HL-60 (cell line): Measurements from ENCODE around the gene FCHSD2.

ENCODE experiments used
- DNase-seq, 2 experiments: peaks; one replicate each; pipeline ENCODE4 v3.0.0-alpha.2; 2010 to 2020; ENCODE audit warnings: low read depth in 1 of 2, low spot score in 1 of 2
- H3K27ac ChIP-seq: fragments of 250-450 bp; sonication (Bioruptor Pico); replicated peaks from 2 replicates; pipeline ENCODE4 v1.5.1; 2020; ENCODE audit warnings: mild to moderate bottlenecking, moderate library complexity
- H3K27me3 ChIP-seq: fragments of 250-450 bp; sonication (Bioruptor Pico); 2 replicates; pipeline ENCODE4 v1.5.1; 2021; ENCODE audit warnings: mild to moderate bottlenecking, moderate library complexity; ENCODE audit not compliant: insufficient read depth, poor library complexity, severe bottlenecking
- H3K4me3 ChIP-seq: replicated peaks from 2 replicates; pipeline ENCODE4 v1.5.1; 2011; ENCODE audit warnings: mild to moderate bottlenecking, control low read depth, low read length; ENCODE audit not compliant: insufficient read depth
- CTCF ChIP-seq: IDR thresholded peaks from one replicate; pipeline ENCODE4 v1.5.1; 2011; ENCODE audit warnings: low read length, control low read depth, inconsistent platforms; ENCODE audit not compliant: insufficient read depth
- GABPA ChIP-seq: IDR thresholded peaks from 2 replicates; pipeline ENCODE4 v1.6.1; 2012; ENCODE audit warnings: low read depth
- POLR2AphosphoS5 ChIP-seq: IDR thresholded peaks from 2 replicates; pipeline ENCODE4 v1.6.1; 2012; ENCODE audit warnings: low read depth
- REST ChIP-seq: IDR thresholded peaks from 2 replicates; pipeline ENCODE4 v1.6.1; 2012; ENCODE audit warnings: low read depth; ENCODE audit not compliant: insufficient replicate concordance
- SPI1 ChIP-seq: IDR thresholded peaks from 2 replicates; pipeline ENCODE4 v1.6.1; 2012; ENCODE audit warnings: low read depth, mild to moderate bottlenecking, borderline replicate concordance

FCHSD2 gene

GRCh38 chr11:72904016-72904415 lies 238.1 kb downstream of the FCHSD2 start:
- no peak for DNase-seq
- Histone ChIP-seq H3K27me3 (no peaks in the 10 kb centered on the region), H3K4me3 (no peak overlapping the region), H3K27ac (no peak overlapping the region)
- TF ChIP-seq SPI1 (no peak), REST (no peak), GABPA (no peak), CTCF (no peak), POLR2AphosphoS5 (no peak)

GRCh38 chr11:72901374-72901773 lies 240.7 kb downstream of the FCHSD2 start:
- no peak for TF ChIP-seq GABPA
- no peak for TF ChIP-seq CTCF
- TF ChIP-seq REST, result no peak
- TF ChIP-seq POLR2AphosphoS5, result no peak
- no peak for TF ChIP-seq SPI1
- H3K27ac ChIP-seq, result no peak overlapping the region
- H3K4me3 ChIP-seq, result no peak overlapping the region
- DNase-seq, result no peak
- H3K27me3 ChIP-seq, result no peaks in the 10 kb centered on the region

- no peak for DNase-seq
- TF ChIP-seq GABPA, result no peak
- TF ChIP-seq REST, result no peak
- no peak for TF ChIP-seq CTCF
- TF ChIP-seq SPI1, result no peak
- no peak for TF ChIP-seq POLR2AphosphoS5
- no peak overlapping the region for H3K4me3 ChIP-seq
- H3K27me3 ChIP-seq, result no peaks in the 10 kb centered on the region
- no peak overlapping the region for H3K27ac ChIP-seq
Measured at GRCh38 chr11:72900013-72900412, 242.1 kb downstream of the FCHSD2 start.
